IMR-90 (cell line): ENCODE results near the gene SLC6A20. TPM values are rescaled to one million over a fixed set of nuclear protein-coding genes. Genes with fewer than 3 reads are reported as not detected.

Source experiments
- ATAC-seq: fragments of 200-7000 bp; cut with Tn5 transposase; 2 replicates; pipeline ENCODE4 v1.9.1; 2020; ENCODE audit warnings: low read depth, mild to moderate bottlenecking, moderate library complexity
- BruUV-seq: library from RNA; stranded (reverse); fragments of 400-500 nt; replicated peaks from 2 replicates; lab custom pipeline; 2021; lab: Mats Ljungman, UMichigan
- CTCF ChIA-PET: fragments of 300-600 bp; formaldehyde crosslinking; extraction: SDS; loops from one replicate; lab custom pipeline; 2021; ENCODE audit warnings: antibody characterized with exemption; lab: Yijun Ruan, JAX
- POLR2A ChIA-PET: fragments of 300-600 bp; sonication (Branson Sonifier 250); formaldehyde crosslinking; loops from one replicate; lab custom pipeline; 2022; ENCODE audit warnings: antibody characterized with exemption; ENCODE audit not compliant: unreplicated experiment; lab: Charles Lee
- DNase-seq: peaks from one replicate; pipeline ENCODE4 v3.0.0; 2013
- H2AFZ ChIP-seq: replicated peaks from 2 replicates; pipeline ENCODE3; 2013; ENCODE audit warnings: low read length, mild to moderate bottlenecking; ENCODE audit not compliant: poor library complexity
- H2AK5ac ChIP-seq: 2 replicates; pipeline ENCODE4 v1.6.1; 2013; ENCODE audit warnings: low read depth, low read length, inconsistent platforms
- H2AK9ac ChIP-seq: replicated peaks from 2 replicates; pipeline ENCODE3; 2013; ENCODE audit warnings: mild to moderate bottlenecking, low read depth, low read length, moderate library complexity; ENCODE audit not compliant: poor library complexity
- H2BK120ac ChIP-seq: 2 replicates; pipeline ENCODE4 v1.6.1; 2013; ENCODE audit warnings: low read depth, low read length, inconsistent platforms
- H2BK15ac ChIP-seq: 3 replicates; pipeline ENCODE4 v1.6.1; 2013; ENCODE audit warnings: low read depth, low read length, inconsistent platforms
- H2BK20ac ChIP-seq: 2 replicates; pipeline ENCODE4 v1.6.1; 2013; ENCODE audit warnings: low read depth, mild to moderate bottlenecking, inconsistent platforms, low read length, moderate library complexity
- H2BK5ac ChIP-seq: 2 replicates; pipeline ENCODE4 v1.6.1; 2013; ENCODE audit warnings: mild to moderate bottlenecking, low read depth, low read length, inconsistent platforms; ENCODE audit not compliant: poor library complexity, severe bottlenecking
- H3K14ac ChIP-seq: replicated peaks from 2 replicates; pipeline ENCODE4 v1.6.1; 2013; ENCODE audit warnings: low read depth, low read length, inconsistent platforms
- H3K18ac ChIP-seq: 2 replicates; pipeline ENCODE4 v1.6.1; 2013; ENCODE audit warnings: low read depth, low read length, control low read depth
- H3K23ac ChIP-seq: 2 replicates; pipeline ENCODE4 v1.6.1; 2013; ENCODE audit warnings: low read depth, low read length, inconsistent platforms
- H3K27ac ChIP-seq: 2 replicates; pipeline ENCODE4 v1.5.1; 2013; ENCODE audit warnings: mild to moderate bottlenecking, control low read depth, low read length; ENCODE audit not compliant: insufficient read depth
- H3K27me3 ChIP-seq: 2 replicates; pipeline ENCODE4 v1.6.1; 2013; ENCODE audit warnings: low read length; ENCODE audit not compliant: control insufficient read depth, insufficient read depth
- H3K36me3 ChIP-seq: 2 replicates; pipeline ENCODE4 v1.6.1; 2013; ENCODE audit warnings: low read length, mixed read lengths; ENCODE audit not compliant: control insufficient read depth, insufficient read depth
- H3K4ac ChIP-seq: 2 replicates; pipeline ENCODE4 v1.6.1; 2013; ENCODE audit warnings: low read depth, low read length, inconsistent platforms
- H3K4me1 ChIP-seq: 2 replicates; pipeline ENCODE4 v1.6.1; 2013; ENCODE audit warnings: low read length, mixed read lengths; ENCODE audit not compliant: control insufficient read depth, insufficient read depth
- H3K4me2 ChIP-seq: 2 replicates; pipeline ENCODE4 v1.6.1; 2013; ENCODE audit warnings: low read depth, mild to moderate bottlenecking, control low read depth, low read length, moderate library complexity
- H3K4me3 ChIP-seq: 2 replicates; pipeline ENCODE4 v1.5.1; 2013; ENCODE audit warnings: low read depth, mild to moderate bottlenecking, control low read depth, low read length, moderate library complexity; ENCODE audit not compliant: insufficient read depth
- H3K56ac ChIP-seq: 2 replicates; pipeline ENCODE4 v1.6.1; 2013; ENCODE audit warnings: low read length, inconsistent platforms; ENCODE audit not compliant: insufficient read depth; ENCODE audit errors: extremely low read depth
- H3K79me1 ChIP-seq, 2 experiments: 2 replicates each; pipeline ENCODE4 v1.6.1; 2013; ENCODE audit warnings: low read length in 2 of 2, inconsistent platforms in 1 of 2, low read depth in 1 of 2
- H3K9ac ChIP-seq: 2 replicates; pipeline ENCODE4 v1.6.1; 2013; ENCODE audit warnings: low read depth, low read length, control low read depth
- H3K9me1 ChIP-seq: 2 replicates; pipeline ENCODE4 v1.6.1; 2013; ENCODE audit warnings: low read length, inconsistent platforms; ENCODE audit not compliant: insufficient read depth
- H3K9me3 ChIP-seq: 2 replicates; pipeline ENCODE4 v1.6.1; 2013; ENCODE audit warnings: low read length; ENCODE audit not compliant: control insufficient read depth, insufficient read depth
- H4K20me1 ChIP-seq: 2 replicates; pipeline ENCODE4 v1.6.1; 2013; ENCODE audit warnings: low read length, inconsistent platforms; ENCODE audit not compliant: insufficient read depth
- H4K5ac ChIP-seq: 2 replicates; pipeline ENCODE4 v1.6.1; 2013; ENCODE audit warnings: mild to moderate bottlenecking, low read depth, low read length, control low read depth
- H4K8ac ChIP-seq, 2 experiments: 2 replicates each; pipeline ENCODE4 v1.6.1; 2013; ENCODE audit warnings: low read depth in 2 of 2, low read length in 2 of 2, control low read depth in 1 of 2, inconsistent platforms in 1 of 2
- H4K91ac ChIP-seq: 2 replicates; pipeline ENCODE4 v1.6.1; 2013; ENCODE audit warnings: low read depth, low read length, inconsistent platforms; ENCODE audit not compliant: insufficient read depth
- CEBPB ChIP-seq: IDR thresholded peaks from 2 replicates; pipeline ENCODE4 v1.6.1; 2012; ENCODE audit warnings: low read depth, low read length, improper control_type of control experiment
- CHD1 ChIP-seq: IDR thresholded peaks from 2 replicates; pipeline ENCODE4 v1.6.1; 2012; ENCODE audit warnings: low read depth, low read length, improper control_type of control experiment
- ELK1 ChIP-seq: fragments of 150-350 bp; IDR thresholded peaks from 2 replicates; pipeline ENCODE4 v1.6.1; 2016; ENCODE audit warnings: low read depth, mild to moderate bottlenecking, low read length, moderate library complexity, borderline replicate concordance
- FOS ChIP-seq: fragments of 150-350 bp; IDR thresholded peaks from 2 replicates; pipeline ENCODE4 v1.6.1; 2016; ENCODE audit warnings: low read depth, low read length
- MAFK ChIP-seq: IDR thresholded peaks from 2 replicates; pipeline ENCODE4 v1.6.1; 2012; ENCODE audit warnings: low read depth, low read length, improper control_type of control experiment
- MAZ ChIP-seq: IDR thresholded peaks from 2 replicates; pipeline ENCODE4 v1.6.1; 2012; ENCODE audit warnings: low read depth, mild to moderate bottlenecking, low read length, improper control_type of control experiment, moderate library complexity, borderline replicate concordance
- MXI1 ChIP-seq: IDR thresholded peaks from 2 replicates; pipeline ENCODE4 v1.6.1; 2012; ENCODE audit warnings: low read depth, mild to moderate bottlenecking, low read length, moderate library complexity, borderline replicate concordance
- NFE2L2 ChIP-seq: fragments of 150-350 bp; IDR thresholded peaks from 2 replicates; pipeline ENCODE4 v1.6.1; 2016; ENCODE audit warnings: low read depth, mild to moderate bottlenecking, low read length
- RAD21 ChIP-seq: IDR thresholded peaks from 2 replicates; pipeline ENCODE4 v1.6.1; 2012; ENCODE audit warnings: low read length, improper control_type of control experiment
- RFX5 ChIP-seq: IDR thresholded peaks from 2 replicates; pipeline ENCODE4 v1.8.0; 2012; ENCODE audit warnings: low read depth, mild to moderate bottlenecking, low read length, moderate library complexity
- WGBS, 2 experiments: methylation state at CpG; one replicate each; pipeline versions ENCODE4 v1.1.5 to v1.1.7; 2013; ENCODE audit warnings: missing lambda C conversion rate in 2 of 2; ENCODE audit not compliant: insufficient read length in 1 of 2; ENCODE audit errors: extremely low coverage in 2 of 2; 5-methylcytosine and 5-hydroxymethylcytosine counted together
- dilution Hi-C: fragments of 300-500 bp; cut with HindIII; formaldehyde crosslinking; loops from one replicate; pipeline ENCODE4 v1.14.3; 2018; ENCODE audit warnings: low sequenced_read_pairs; ENCODE audit not compliant: unreplicated experiment
- in situ Hi-C: fragments of 300-500 bp; cut with MboI; formaldehyde crosslinking; loops from 3 replicates; pipeline ENCODE4 v1.14.3; 2019; ENCODE audit warnings: low sequenced_read_pairs, inconsistent platforms, mixed read lengths
- intact Hi-C: fragments of 100-400 bp; cut with micrococcal nuclease; formaldehyde crosslinking; loops from 2 replicates; pipeline ENCODE4 v1.10.0; 2022
- polyA plus RNA-seq, 3 experiments: library from polyadenylated mRNA; depleted of rRNA; stranded (reverse); fragments of >200 nt; gene quantifications; 2 replicates each; pipeline ENCODE4 v1.2.3, GENCODE V29; 2012; ENCODE audit warnings: low replicate concordance in 1 of 3
- total RNA-seq: library from RNA; depleted of rRNA; stranded (reverse); fragments of >200 nt; gene quantifications from 2 replicates; pipeline ENCODE4 v1.2.3, GENCODE V29; 2012

Gene SLC6A20
- total and polyA plus RNA-seq, 2 of the 4 experiments (the other 2 are of a cell fraction): not detected

GRCh38 chr3:45777746-45778386 is 18.5 kb downstream of the SLC6A20 start:
- H3K27me3 ChIP-seq: peaks cover 77% of the 10 kb centered on the region
- TF ChIP-seq ELK1 (no peak), CEBPB (no peak), MAZ (no peak), RAD21 (no peak), FOS (no peak), CHD1 (no peak), MAFK (no peak), RFX5 (no peak), MXI1 (no peak), NFE2L2 (no peak)
- no peak overlapping the region for H3K4me3 ChIP-seq
- H4K5ac ChIP-seq: no peak overlapping the region
- no peak overlapping the region for H3K23ac ChIP-seq
- BruUV-seq: no TSS peak
- no peak overlapping the region for H2AK9ac ChIP-seq
- peaks cover 5% of the 10 kb centered on the region; the same call in 1 of the 2 replicates for H3K9me3 ChIP-seq
- H3K4ac ChIP-seq: no peak overlapping the region
- DNase-seq (no peak), ATAC-seq (no peak)
- H3K18ac ChIP-seq: no peak overlapping the region
- no peaks in the 10 kb centered on the region for H4K20me1 ChIP-seq
- H4K8ac ChIP-seq: no peak overlapping the region
- CTCF ChIA-PET: no interaction called here
- H4K91ac ChIP-seq: no peak overlapping the region
- H3K9ac ChIP-seq: no peak overlapping the region
- dilution Hi-C loops: no loop called here
- POLR2A ChIA-PET: no interaction called here
- 27% methylated on average over 2 of the region's 11 CpGs; no CpG with 5 or more reads in 1 of the 2 experiments for WGBS, 2 experiments
- no peak overlapping the region for H3K27ac ChIP-seq
- no peak overlapping the region for H2BK5ac ChIP-seq
- H3K14ac ChIP-seq: no peak overlapping the region
- no peak overlapping the region for H2BK120ac ChIP-seq
- no peak overlapping the region for H2BK20ac ChIP-seq
- in situ Hi-C loops: no loop called here
- H3K4me2 ChIP-seq: no peak overlapping the region
- H3K56ac ChIP-seq: no peak overlapping the region
- H3K36me3 ChIP-seq: no peaks in the 10 kb centered on the region
- H2AK5ac ChIP-seq: no peak overlapping the region
- intact Hi-C loops: no loop called here
- H2AFZ ChIP-seq: no peak overlapping the region
- no peaks in the 10 kb centered on the region for H3K4me1 ChIP-seq
- no peaks in the 10 kb centered on the region for H3K9me1 ChIP-seq
- H3K79me1 ChIP-seq: no peaks in the 10 kb centered on the region
- H2BK15ac ChIP-seq: no peak overlapping the region
